Fibroblast of mammary gland (primary cell): ENCODE data around the gene MYO10.
A peak's percentile ranks its signal among the peaks of the same experiment; 100 is the strongest.
"Not testable (repeated sequence)": the region's sequence is repeated elsewhere in the genome, so short reads cannot be mapped to it uniquely, and the experiment has no call there.

ENCODE experiments used
- DNase-seq: peaks from one replicate; pipeline ENCODE4 v3.0.0-alpha.2; 2010; ENCODE audit warnings: low read depth
- H3K4me3 ChIP-seq: 2 replicates; pipeline ENCODE4 v1.5.1; 2011; ENCODE audit warnings: low read depth, mild to moderate bottlenecking, low read length, moderate library complexity; ENCODE audit not compliant: control insufficient read depth
- TF ChIP-seq, protein P1 (sequence below): conservative IDR thresholded peaks from 2 replicates; pipeline ENCODE4 v1.5.1; 2011; ENCODE audit warnings: low read depth, low read length, inconsistent platforms; ENCODE audit not compliant: control insufficient read depth, insufficient read depth

MYO10 gene

DNA sequence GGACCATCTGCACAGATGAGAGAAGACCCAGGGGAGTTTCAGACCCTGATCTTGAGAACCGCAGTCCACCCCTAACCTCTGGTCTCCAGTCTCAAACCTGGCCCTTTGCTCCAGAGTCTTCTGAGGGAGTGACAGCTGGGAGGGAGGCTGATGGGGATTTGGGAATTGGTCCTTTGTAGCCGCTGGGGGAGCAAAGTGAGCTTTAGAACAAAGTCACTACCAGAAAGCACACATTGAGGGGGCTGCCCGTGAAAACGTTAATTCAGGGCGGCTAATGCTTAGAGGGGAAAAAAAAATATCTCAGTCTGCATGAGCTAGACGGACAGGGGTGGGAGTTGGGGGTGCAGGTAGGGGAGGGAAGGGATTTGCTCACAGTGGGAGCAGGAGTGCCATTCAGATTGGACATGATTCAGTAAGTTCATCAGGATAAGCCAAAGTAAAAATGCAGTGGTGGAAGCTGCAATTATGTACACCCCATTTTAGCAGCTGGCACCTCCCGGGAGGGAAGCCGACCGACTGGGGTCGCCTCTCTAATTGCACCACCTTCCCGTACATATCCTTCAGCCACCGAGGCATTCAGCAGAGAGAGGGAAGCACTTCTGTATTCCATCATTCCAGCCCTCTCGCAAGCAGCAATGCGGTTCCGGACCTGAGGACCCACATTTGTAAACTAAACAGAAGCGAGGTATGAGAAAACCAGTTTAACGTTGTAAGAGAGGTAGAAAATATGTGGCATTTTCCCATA, 195.8 kb downstream of the MYO10 start:
- TF ChIP-seq, protein P1, sequence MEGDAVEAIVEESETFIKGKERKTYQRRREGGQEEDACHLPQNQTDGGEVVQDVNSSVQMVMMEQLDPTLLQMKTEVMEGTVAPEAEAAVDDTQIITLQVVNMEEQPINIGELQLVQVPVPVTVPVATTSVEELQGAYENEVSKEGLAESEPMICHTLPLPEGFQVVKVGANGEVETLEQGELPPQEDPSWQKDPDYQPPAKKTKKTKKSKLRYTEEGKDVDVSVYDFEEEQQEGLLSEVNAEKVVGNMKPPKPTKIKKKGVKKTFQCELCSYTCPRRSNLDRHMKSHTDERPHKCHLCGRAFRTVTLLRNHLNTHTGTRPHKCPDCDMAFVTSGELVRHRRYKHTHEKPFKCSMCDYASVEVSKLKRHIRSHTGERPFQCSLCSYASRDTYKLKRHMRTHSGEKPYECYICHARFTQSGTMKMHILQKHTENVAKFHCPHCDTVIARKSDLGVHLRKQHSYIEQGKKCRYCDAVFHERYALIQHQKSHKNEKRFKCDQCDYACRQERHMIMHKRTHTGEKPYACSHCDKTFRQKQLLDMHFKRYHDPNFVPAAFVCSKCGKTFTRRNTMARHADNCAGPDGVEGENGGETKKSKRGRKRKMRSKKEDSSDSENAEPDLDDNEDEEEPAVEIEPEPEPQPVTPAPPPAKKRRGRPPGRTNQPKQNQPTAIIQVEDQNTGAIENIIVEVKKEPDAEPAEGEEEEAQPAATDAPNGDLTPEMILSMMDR = no peak
- DNase-seq = no peak
- H3K4me3 ChIP-seq = no peak overlapping the region

DNA sequence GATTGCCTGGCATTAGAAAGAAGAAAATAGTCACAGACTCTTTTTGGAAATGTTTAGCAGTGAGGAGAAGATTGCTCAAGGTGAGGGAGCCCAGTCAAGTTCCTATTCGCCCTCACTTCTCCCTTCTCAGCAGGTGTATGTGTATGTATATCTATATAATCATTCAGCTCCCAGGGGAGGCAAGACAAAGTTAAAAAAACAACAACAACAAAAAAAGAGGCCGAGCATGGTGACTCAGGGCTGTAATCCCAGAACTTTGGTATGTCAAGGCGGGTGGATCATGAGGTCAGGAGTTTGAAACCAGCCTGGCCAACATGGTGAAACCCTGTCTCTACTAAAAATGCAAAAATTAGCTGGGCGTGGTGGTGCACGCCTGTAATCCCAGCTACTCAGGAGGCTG, 197.7 kb downstream of the MYO10 start:
- not testable (repeated sequence) for H3K4me3 ChIP-seq
- peak; percentile 12 for DNase-seq

DNA sequence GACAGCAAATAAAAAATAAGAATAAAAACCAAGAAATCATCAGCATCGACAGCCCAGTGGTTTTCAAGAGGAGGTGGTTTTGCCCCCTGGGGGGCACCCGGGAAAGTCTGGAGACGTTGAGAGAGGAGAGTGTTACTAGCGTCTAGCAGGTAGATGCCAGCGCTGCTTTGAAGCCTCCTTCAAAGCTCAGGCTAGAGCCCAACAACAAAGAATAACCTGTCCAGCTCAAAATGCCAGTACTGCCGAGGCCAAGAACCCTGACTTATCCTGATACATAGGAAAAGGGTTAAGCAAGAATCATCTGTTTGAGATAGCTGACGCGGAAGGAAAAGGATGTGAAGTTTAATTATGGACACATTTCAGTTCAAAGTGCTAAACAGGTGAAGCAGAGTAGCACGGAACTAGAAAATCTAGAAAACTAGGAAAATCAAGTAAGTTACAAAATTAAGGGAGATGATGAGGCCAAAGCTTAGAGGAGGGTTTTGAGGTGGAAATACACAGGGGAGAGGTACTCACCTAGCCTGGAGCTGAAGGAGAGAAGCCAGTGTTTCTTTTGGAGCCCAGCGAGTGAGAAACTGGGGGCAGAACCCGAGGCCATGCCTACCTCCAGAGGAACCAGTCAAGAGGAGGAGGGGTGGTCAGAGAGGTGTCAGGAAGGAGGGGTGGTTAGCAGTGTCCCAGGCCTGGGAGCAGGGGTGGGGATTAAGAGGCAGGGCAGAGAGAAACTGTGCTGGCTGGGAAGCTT, 198.3 kb downstream of the MYO10 start:
- no peak overlapping the region for H3K4me3 ChIP-seq
- TF ChIP-seq, protein P1 = no peak
- DNase-seq = no peak

DNA sequence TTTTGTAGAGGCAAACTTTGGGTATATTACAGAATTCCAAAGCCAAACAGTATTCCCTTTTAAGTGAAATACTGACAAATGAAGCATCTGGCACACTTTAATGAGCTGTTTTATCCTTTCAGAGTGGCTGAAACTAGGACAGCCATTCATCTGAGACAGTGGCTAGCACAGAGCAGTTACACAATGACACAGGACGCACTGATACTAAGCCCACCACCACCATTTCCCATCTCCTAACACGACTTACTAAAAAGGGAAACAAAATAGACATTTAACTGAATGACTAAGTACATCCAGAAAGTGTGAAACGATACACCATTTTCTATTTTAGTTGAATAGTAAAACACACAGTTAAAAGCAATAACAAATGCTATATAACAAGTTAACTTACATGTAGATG, 198.9 kb downstream of the MYO10 start:
- DNase-seq = no peak
- H3K4me3 ChIP-seq = no peak overlapping the region
- TF ChIP-seq, protein P1 = no peak

DNA sequence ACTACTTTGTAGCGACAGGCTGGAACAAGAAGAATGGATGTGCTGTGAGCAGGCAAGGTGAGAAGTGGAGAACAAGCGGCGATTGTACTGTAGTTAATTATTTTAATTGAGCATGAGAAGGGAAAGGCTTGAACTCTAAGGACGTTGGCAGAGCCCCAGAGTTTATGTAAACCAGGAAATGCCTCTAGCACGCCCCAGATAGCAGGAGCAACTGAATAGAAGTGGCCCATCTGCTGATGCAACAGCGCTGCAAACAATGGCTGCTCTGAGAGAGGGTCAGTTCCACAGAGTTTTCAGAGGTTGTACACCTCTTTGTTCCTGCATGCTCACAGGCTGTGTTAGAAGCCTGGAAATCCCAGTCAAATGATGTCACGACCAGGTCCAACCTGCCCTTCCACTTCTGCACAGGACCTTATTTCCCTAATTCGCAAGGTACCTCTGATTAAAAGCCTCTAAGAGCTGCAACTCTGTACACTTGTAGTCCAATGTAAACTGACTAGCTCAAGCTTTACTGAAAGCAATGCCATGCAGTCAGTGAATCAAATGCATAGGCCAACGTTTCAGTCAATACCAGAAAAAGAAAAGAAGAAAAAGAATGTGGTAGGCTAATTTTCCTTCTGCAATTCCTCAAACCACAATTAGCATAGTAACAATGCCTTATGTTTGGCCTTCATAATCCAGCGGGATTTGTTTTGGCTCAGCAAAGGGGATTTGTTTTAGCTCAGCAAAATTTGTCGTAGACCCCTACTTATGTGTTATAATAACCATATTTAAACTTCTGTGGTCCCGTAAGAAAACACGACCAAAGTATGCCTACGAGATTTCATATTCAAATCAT, 199.7 kb downstream of the MYO10 start:
- no peak for DNase-seq
- H3K4me3 ChIP-seq = no peak overlapping the region
- TF ChIP-seq, protein P1 = no peak

DNA sequence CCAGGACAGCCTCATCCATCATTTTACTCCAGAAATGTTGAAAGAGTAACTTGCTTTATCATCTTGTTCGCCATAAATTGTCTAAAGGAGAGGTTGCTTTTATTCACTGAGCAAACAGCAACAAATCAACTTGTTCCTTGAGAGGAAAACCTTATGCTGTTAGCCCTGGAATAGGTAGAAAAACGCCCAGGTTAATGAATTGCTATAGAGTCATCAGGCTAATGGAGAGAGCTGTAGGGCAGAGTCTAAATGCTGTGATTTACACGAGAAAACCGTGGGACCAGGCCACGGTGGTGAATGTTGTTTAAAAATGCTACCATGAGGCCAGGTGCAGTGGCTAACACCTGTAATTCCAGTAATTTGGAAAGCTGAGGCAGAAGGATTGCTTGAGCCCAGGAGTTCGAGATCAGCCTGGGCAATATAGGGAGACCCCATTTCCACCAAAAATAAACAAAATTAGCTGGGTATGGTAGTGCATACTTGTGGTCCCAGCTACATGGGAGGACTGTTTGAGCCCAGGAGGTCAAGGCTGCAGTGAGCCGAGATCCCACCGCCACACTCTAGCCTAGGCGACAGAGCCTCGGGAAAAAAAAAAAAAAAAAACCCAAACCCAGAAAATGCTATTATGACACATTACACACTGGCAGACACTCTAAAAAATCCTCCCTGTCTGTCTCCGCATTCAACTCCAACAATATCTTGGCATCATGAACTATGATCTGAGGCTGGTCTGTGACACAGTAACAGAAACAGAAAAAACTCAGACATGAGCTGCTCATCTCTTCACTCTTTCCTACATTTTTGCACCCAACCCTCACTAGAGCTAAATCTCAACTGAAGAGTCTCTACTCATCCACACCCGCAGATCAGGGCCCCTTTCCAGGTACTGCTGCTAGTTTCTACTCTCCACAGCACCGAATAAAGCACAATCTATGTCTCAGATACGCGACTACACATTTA, 200.7 kb downstream of the MYO10 start:
- TF ChIP-seq, protein P1 = no peak
- H3K4me3 ChIP-seq = no peak overlapping the region

More for the DNA sequence above, 200.7 kb downstream of the MYO10 start:
- no peak for DNase-seq
